Ammon's horn (tissue), 1 donor: ENCODE data around the gene SLC38A9.

Source experiments
- DNase-seq: peaks from one replicate; pipeline ENCODE4 v3.0.0-alpha.2; 2016; ENCODE audit warnings: low spot score

SLC38A9 gene

GRCh38 chr5:55580042-55580441 lies 132.1 kb downstream of the SLC38A9 start:
- no peak for DNase-seq

- DNase-seq = no peak
Observed at GRCh38 chr5:55578771-55579170, 133.4 kb downstream of the SLC38A9 start.

GRCh38 chr5:55577353-55578060 lies 134.6 kb downstream of the SLC38A9 start:
- DNase-seq = peak; percentile 72

- no peak for DNase-seq
Observed at GRCh38 chr5:55576661-55577060, 135.5 kb downstream of the SLC38A9 start.
